AG04450 (cell line): ENCODE measurements around the gene LGALS7. TPM values are rescaled to one million over a fixed set of nuclear protein-coding genes. Genes with fewer than 3 reads are reported as not detected.

Experiments
- CTCF ChIA-PET: fragments of 300-600, 350-600 bp; formaldehyde crosslinking; extraction: SDS; loops from one replicate; lab custom pipeline; 2022; ENCODE audit warnings: antibody characterized with exemption, inconsistent platforms; lab: Charles Lee
- POLR2A ChIA-PET: fragments of 350-600 bp; formaldehyde crosslinking; extraction: SDS; loops from one replicate; lab custom pipeline; 2021; ENCODE audit warnings: antibody characterized with exemption, inconsistent platforms; lab: Yijun Ruan, JAX
- DNase-seq: peaks from one replicate; pipeline ENCODE4 v3.0.0-alpha.2; 2011; ENCODE audit warnings: low read depth, low spot score
- H3K27ac ChIP-seq: one replicate; pipeline ENCODE4 v1.5.1; 2012; ENCODE audit warnings: low read depth, low read length, control low read depth
- H3K27me3 ChIP-seq: one replicate; pipeline ENCODE4 v1.6.0; 2012; ENCODE audit warnings: low read length; ENCODE audit not compliant: control insufficient read depth, insufficient read depth
- H3K4me3 ChIP-seq: 2 replicates; pipeline ENCODE4 v1.5.1; 2011; ENCODE audit warnings: mild to moderate bottlenecking, low read depth, low read length, control low read depth
- H3K9me3 ChIP-seq: 2 replicates; pipeline ENCODE4 v1.5.1; 2012; ENCODE audit warnings: low read length; ENCODE audit not compliant: control insufficient read depth, insufficient read depth
- polyA plus RNA-seq: library from polyadenylated mRNA; depleted of rRNA; stranded (reverse); fragments of >200 nt; gene quantifications from 2 replicates; pipeline ENCODE4 v1.2.3, GENCODE V29; 2011
- TF ChIP-seq, protein P1 (sequence below): IDR thresholded peaks from 2 replicates; pipeline ENCODE4 v1.5.1; 2011; ENCODE audit warnings: low read depth, low read length, control low read depth, inconsistent platforms

The LGALS7 gene
- polyA plus RNA-seq, 1 experiment = not detected

DNA sequence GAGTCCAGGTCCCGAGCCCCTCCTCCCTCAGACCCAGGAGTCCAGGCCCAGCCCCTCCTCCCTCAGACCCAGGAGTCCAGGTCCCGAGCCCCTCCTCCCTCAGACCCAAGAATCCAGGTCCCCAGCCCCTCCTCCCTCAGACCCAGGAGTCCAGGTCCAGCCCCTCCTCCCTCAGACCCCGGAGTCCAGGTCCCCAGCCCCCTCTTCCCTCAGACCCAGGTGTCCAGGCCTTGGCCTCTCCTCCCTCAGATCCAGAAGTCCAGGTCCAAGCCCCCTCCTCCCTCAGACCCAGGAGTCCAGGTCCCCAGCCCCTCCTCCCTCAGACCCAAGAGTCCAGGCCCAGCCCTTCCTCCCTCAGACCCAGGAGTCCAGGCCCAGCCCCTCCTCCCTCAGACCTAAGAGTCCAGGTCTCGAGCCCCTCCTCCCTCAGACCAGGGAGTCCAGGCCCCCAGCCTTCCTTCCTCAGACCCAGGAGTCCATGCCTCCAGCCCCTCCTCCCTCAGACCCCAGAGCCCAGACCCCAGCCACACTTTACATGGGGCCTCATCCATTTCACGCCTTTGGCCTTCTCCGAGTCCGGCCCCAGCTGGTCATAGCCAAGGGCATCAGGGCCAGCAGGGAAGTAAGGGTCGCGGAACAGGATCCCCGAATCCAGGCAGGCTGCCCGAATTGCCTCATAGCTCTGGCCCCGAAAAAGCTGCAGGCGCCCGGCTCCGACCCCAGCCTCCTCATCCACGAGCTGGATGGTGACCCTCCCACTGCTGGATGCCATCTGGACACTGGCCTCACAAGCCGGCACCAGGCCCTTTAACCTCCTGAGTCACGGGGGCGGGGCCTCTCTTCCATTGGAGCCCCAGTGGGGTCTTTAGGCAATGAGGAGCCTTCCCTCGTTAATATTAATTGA lies 29.7 kb downstream of the LGALS7 start:
- no peak for DNase-seq
- Histone ChIP-seq H3K9me3 (no peaks in the 10 kb centered on the region; the same call in 1 of the 2 replicates), H3K27ac (no peak overlapping the region), H3K27me3 (no peaks in the 10 kb centered on the region), H3K4me3 (no peak overlapping the region)
- POLR2A ChIA-PET = interaction anchor here (0.6 to 0.7 kb wide), 5 partner anchors 14 to 358 kb away, joined by 4 to 8 read pairs (median 5); no protein-coding TSS in a partner anchor
- CTCF ChIA-PET = interaction anchor here (0.8 to 1.0 kb wide), 2 partner anchors 14 to 187 kb away, joined by 3 to 4 read pairs; partner anchors contain the start of genes MRPS12 and SARS2
- TF ChIP-seq, protein P1, sequence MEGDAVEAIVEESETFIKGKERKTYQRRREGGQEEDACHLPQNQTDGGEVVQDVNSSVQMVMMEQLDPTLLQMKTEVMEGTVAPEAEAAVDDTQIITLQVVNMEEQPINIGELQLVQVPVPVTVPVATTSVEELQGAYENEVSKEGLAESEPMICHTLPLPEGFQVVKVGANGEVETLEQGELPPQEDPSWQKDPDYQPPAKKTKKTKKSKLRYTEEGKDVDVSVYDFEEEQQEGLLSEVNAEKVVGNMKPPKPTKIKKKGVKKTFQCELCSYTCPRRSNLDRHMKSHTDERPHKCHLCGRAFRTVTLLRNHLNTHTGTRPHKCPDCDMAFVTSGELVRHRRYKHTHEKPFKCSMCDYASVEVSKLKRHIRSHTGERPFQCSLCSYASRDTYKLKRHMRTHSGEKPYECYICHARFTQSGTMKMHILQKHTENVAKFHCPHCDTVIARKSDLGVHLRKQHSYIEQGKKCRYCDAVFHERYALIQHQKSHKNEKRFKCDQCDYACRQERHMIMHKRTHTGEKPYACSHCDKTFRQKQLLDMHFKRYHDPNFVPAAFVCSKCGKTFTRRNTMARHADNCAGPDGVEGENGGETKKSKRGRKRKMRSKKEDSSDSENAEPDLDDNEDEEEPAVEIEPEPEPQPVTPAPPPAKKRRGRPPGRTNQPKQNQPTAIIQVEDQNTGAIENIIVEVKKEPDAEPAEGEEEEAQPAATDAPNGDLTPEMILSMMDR = no peak

DNA sequence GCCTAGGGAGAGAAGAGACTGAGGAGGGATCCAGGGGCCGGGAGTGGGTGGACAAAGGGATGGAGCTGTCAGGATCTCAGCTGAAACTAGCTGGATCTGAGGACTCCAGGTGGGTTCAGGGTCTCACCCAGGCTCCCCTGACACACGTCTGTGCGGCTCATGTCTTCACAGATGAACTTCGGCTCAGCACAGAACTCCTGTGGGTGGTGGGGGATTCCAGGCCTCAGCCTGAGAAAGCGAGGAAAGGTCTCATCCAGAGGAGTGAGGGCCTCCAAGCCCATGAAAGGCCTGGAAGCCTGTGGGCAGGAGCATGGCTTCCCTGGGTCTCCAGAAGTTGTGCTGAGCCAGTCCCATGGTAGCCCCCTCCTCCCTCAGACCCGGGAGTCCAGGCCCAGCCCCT lies 30.4 kb downstream of the LGALS7 start:
- POLR2A ChIA-PET = interaction anchor here (0.6 to 0.7 kb wide), 3 partner anchors 69 to 357 kb away, joined by 5 to 8 read pairs (median 6); no protein-coding TSS in a partner anchor

DNA sequence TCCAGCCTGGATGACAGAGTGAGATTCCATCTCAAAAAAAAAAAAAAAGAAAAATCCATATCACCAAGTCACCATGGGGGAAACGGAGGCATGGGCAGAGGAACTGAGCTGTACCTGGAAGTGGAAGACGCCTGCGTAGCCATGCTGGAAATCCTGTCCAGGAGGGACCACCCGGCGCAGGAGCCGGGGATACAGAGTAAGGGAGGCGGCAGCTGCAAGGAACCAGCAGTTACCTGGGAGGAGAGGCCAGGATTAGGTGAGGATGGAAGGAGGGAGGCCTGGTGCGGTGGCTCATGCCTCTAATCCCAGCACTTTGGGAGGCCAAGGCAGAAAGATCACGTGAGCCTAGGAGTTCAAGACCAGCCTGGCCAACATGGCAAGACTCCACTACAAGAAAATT lies 31.0 kb downstream of the LGALS7 start:
- CTCF ChIA-PET = interaction anchor here (0.7 to 1.0 kb wide), 2 partner anchors 33 to 188 kb away, joined by 3 to 5 read pairs; partner anchors contain the start of genes MRPS12 and SARS2
- Histone ChIP-seq H3K27ac (no peak overlapping the region), H3K9me3 (no peaks in the 10 kb centered on the region; the same call in 1 of the 2 replicates), H3K27me3 (peaks cover 3% of the 10 kb centered on the region), H3K4me3 (no peak overlapping the region)
- no peak for DNase-seq
- TF ChIP-seq, protein P1 = no peak
- POLR2A ChIA-PET = no interaction called here

More for the DNA sequence above, 30.4 kb downstream of the LGALS7 start:
- Histone ChIP-seq H3K9me3 (no peaks in the 10 kb centered on the region; the same call in 1 of the 2 replicates), H3K27me3 (peaks cover 3% of the 10 kb centered on the region), H3K27ac (no peak overlapping the region), H3K4me3 (no peak overlapping the region)
- CTCF ChIA-PET = no interaction called here
- DNase-seq = no peak
- TF ChIP-seq, protein P1 = no peak

DNA sequence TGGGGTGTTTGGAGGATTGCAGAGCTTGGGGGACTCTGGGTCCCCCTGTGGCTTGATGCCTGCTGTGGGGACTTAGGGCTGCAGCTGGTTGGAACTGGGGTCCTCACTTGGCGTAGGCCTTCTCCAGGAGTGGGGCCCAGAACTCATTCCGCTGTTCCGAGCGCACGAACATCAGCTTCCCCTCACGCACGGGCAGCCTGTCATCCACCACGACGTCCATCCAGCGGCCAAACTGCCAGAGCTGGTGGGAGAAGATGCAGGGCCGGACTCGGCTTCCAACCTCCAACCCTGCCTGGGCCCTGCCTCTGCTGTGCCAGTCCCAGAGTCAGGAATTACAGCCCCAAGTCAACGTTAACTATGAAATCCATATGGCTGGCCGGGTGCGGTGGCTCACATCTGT lies 31.6 kb downstream of the LGALS7 start:
- ChIA-PET CTCF (interaction anchor here (1.0 kb wide), 1 partner anchor 189 kb away, joined by 3 read pairs; the partner anchor contains the start of genes MRPS12 and SARS2), POLR2A (no interaction called here)

More for the DNA sequence above, 31.6 kb downstream of the LGALS7 start:
- Histone ChIP-seq H3K27ac (no peak overlapping the region), H3K4me3 (no peak overlapping the region), H3K9me3 (no peaks in the 10 kb centered on the region; the same call in 1 of the 2 replicates), H3K27me3 (peaks cover 3% of the 10 kb centered on the region)
- TF ChIP-seq, protein P1 = no peak
- DNase-seq = no peak
